Measurements from ENCODE around the gene LASP1.
"Not testable (repeated sequence)": the region's sequence is repeated elsewhere in the genome, so short reads cannot be mapped to it uniquely, and the experiment has no call there.

Gene LASP1

GRCh38 chr17:38905375-38905774 is 35.5 kb downstream of the LASP1 start:
- H3K27me3 ChIP-seq (ENCODE audit: control insufficient read depth, insufficient read depth, low read length): no peaks in the 10 kb centered on the region
- H3K4me3 ChIP-seq (ENCODE audit: low read length): no peak overlapping the region
- H3K4me1 ChIP-seq (ENCODE audit: control insufficient read depth, insufficient read depth, low read length): peaks cover 61% of the 10 kb centered on the region
- no peak overlapping the region for H3K4me2 ChIP-seq (ENCODE audit: low read length)
- no peaks in the 10 kb centered on the region for H3K9me3 ChIP-seq (replicated peaks; ENCODE audit: low read length)
- peaks cover 80% of the 10 kb centered on the region for H3K36me3 ChIP-seq (ENCODE audit: insufficient read depth, low read length)
- no peak overlapping the region for H3K9ac ChIP-seq (ENCODE audit: low read depth, low read length)

GRCh38 chr17:38906460-38907228 is 36.8 kb downstream of the LASP1 start:
- Histone ChIP-seq H3K27me3 (ENCODE audit: control insufficient read depth, insufficient read depth, low read length) (no peaks in the 10 kb centered on the region), H3K4me2 (ENCODE audit: low read length) (peak overlapping the region; percentile 28), H3K4me1 (ENCODE audit: control insufficient read depth, insufficient read depth, low read length) (peaks cover 53% of the 10 kb centered on the region), H3K9ac (ENCODE audit: low read depth, low read length) (peak overlapping the region; percentile 18), H3K4me3 (ENCODE audit: low read length) (no peak overlapping the region), H3K9me3 (replicated peaks; ENCODE audit: low read length) (no peaks in the 10 kb centered on the region), H3K36me3 (ENCODE audit: insufficient read depth, low read length) (peaks cover 85% of the 10 kb centered on the region)

GRCh38 chr17:38907930-38908675 is 38.2 kb downstream of the LASP1 start:
- no peak overlapping the region for H3K4me2 ChIP-seq (ENCODE audit: low read length)
- H3K9me3 ChIP-seq (replicated peaks; ENCODE audit: low read length): no peaks in the 10 kb centered on the region
- H3K4me3 ChIP-seq (ENCODE audit: low read length): no peak overlapping the region
- H3K36me3 ChIP-seq (ENCODE audit: insufficient read depth, low read length): peaks cover 90% of the 10 kb centered on the region
- no peak overlapping the region for H3K9ac ChIP-seq (ENCODE audit: low read depth, low read length)
- peaks cover 53% of the 10 kb centered on the region for H3K4me1 ChIP-seq (ENCODE audit: control insufficient read depth, insufficient read depth, low read length)
- H3K27me3 ChIP-seq (ENCODE audit: control insufficient read depth, insufficient read depth, low read length): no peaks in the 10 kb centered on the region

- no peaks in the 10 kb centered on the region for H3K27me3 ChIP-seq (ENCODE audit: control insufficient read depth, insufficient read depth, low read length)
- H3K9me3 ChIP-seq (replicated peaks; ENCODE audit: low read length): no peaks in the 10 kb centered on the region
- H3K4me2 ChIP-seq (ENCODE audit: low read length): no peak overlapping the region
- peaks cover 89% of the 10 kb centered on the region for H3K36me3 ChIP-seq (ENCODE audit: insufficient read depth, low read length)
- H3K4me3 ChIP-seq (ENCODE audit: low read length): no peak overlapping the region
- no peak overlapping the region for H3K9ac ChIP-seq (ENCODE audit: low read depth, low read length)
- H3K4me1 ChIP-seq (ENCODE audit: control insufficient read depth, insufficient read depth, low read length): peaks cover 49% of the 10 kb centered on the region
These were observed 38.9 kb downstream of the LASP1 start for GRCh38 chr17:38908676-38909181.

GRCh38 chr17:38910325-38910724 is 40.5 kb downstream of the LASP1 start:
- H3K4me1 ChIP-seq (ENCODE audit: control insufficient read depth, insufficient read depth, low read length): peaks cover 49% of the 10 kb centered on the region
- H3K27me3 ChIP-seq (ENCODE audit: control insufficient read depth, insufficient read depth, low read length): no peaks in the 10 kb centered on the region
- H3K36me3 ChIP-seq (ENCODE audit: insufficient read depth, low read length): peaks cover 89% of the 10 kb centered on the region

GRCh38 chr17:38911081-38911730 is 41.3 kb downstream of the LASP1 start:
- H3K36me3 ChIP-seq (ENCODE audit: insufficient read depth, low read length): peaks cover 87% of the 10 kb centered on the region
- H3K9me3 ChIP-seq (replicated peaks; ENCODE audit: low read length): no peaks in the 10 kb centered on the region
- H3K4me2 ChIP-seq (ENCODE audit: low read length): no peak overlapping the region
- no peaks in the 10 kb centered on the region for H3K27me3 ChIP-seq (ENCODE audit: control insufficient read depth, insufficient read depth, low read length)
- H3K4me3 ChIP-seq (ENCODE audit: low read length): no peak overlapping the region
- peaks cover 40% of the 10 kb centered on the region for H3K4me1 ChIP-seq (ENCODE audit: control insufficient read depth, insufficient read depth, low read length)
- H3K9ac ChIP-seq (ENCODE audit: low read depth, low read length): no peak overlapping the region

More at GRCh38 chr17:38910325-38910724, 40.5 kb downstream of the LASP1 start:
- Histone ChIP-seq H3K9me3 (replicated peaks; ENCODE audit: low read length) (no peaks in the 10 kb centered on the region), H3K9ac (ENCODE audit: low read depth, low read length) (no peak overlapping the region), H3K4me3 (ENCODE audit: low read length) (no peak overlapping the region), H3K4me2 (ENCODE audit: low read length) (no peak overlapping the region)

- H3K9me3 ChIP-seq (replicated peaks; ENCODE audit: low read length); H3K9ac ChIP-seq (ENCODE audit: low read depth, low read length); H3K27me3 ChIP-seq (ENCODE audit: control insufficient read depth, insufficient read depth, low read length); H3K4me3 ChIP-seq (ENCODE audit: low read length); H3K4me2 ChIP-seq (ENCODE audit: low read length): not testable (repeated sequence)
- Histone ChIP-seq H3K4me1 (ENCODE audit: control insufficient read depth, insufficient read depth, low read length) (peaks cover 37% of the 10 kb centered on the region), H3K36me3 (ENCODE audit: insufficient read depth, low read length) (peaks cover 86% of the 10 kb centered on the region)
These were observed 41.8 kb downstream of the LASP1 start for GRCh38 chr17:38911731-38912081.

GRCh38 chr17:38912221-38912813 is 42.5 kb downstream of the LASP1 start:
- Histone ChIP-seq H3K9ac (ENCODE audit: low read depth, low read length) (peak overlapping the region; percentile 41), H3K9me3 (replicated peaks; ENCODE audit: low read length) (no peaks in the 10 kb centered on the region), H3K36me3 (ENCODE audit: insufficient read depth, low read length) (peaks cover 85% of the 10 kb centered on the region), H3K4me1 (ENCODE audit: control insufficient read depth, insufficient read depth, low read length) (peaks cover 30% of the 10 kb centered on the region), H3K4me3 (ENCODE audit: low read length) (no peak overlapping the region), H3K27me3 (ENCODE audit: control insufficient read depth, insufficient read depth, low read length) (no peaks in the 10 kb centered on the region), H3K4me2 (ENCODE audit: low read length) (no peak overlapping the region)

- H3K4me1 ChIP-seq (ENCODE audit: control insufficient read depth, insufficient read depth, low read length): peaks cover 15% of the 10 kb centered on the region
- H3K4me2 ChIP-seq (ENCODE audit: low read length): no peak overlapping the region
- H3K4me3 ChIP-seq (ENCODE audit: low read length): no peak overlapping the region
- H3K27me3 ChIP-seq (ENCODE audit: control insufficient read depth, insufficient read depth, low read length): no peaks in the 10 kb centered on the region
- no peaks in the 10 kb centered on the region for H3K9me3 ChIP-seq (replicated peaks; ENCODE audit: low read length)
- H3K36me3 ChIP-seq (ENCODE audit: insufficient read depth, low read length): peaks cover 83% of the 10 kb centered on the region
- no peak overlapping the region for H3K9ac ChIP-seq (ENCODE audit: low read depth, low read length)
These were observed 45.1 kb downstream of the LASP1 start for GRCh38 chr17:38914741-38915638.

- H3K27me3 ChIP-seq (ENCODE audit: control insufficient read depth, insufficient read depth, low read length): no peaks in the 10 kb centered on the region
- H3K36me3 ChIP-seq (ENCODE audit: insufficient read depth, low read length): peaks cover 85% of the 10 kb centered on the region
- H3K4me3 ChIP-seq (ENCODE audit: low read length): no peak overlapping the region
- peaks cover 16% of the 10 kb centered on the region for H3K4me1 ChIP-seq (ENCODE audit: control insufficient read depth, insufficient read depth, low read length)
- H3K4me2 ChIP-seq (ENCODE audit: low read length): no peak overlapping the region
- H3K9ac ChIP-seq (ENCODE audit: low read depth, low read length): no peak overlapping the region
- H3K9me3 ChIP-seq (replicated peaks; ENCODE audit: low read length): no peaks in the 10 kb centered on the region
These were observed 45.8 kb downstream of the LASP1 start for GRCh38 chr17:38915639-38915995.

All from skeletal muscle satellite cell (primary cell).